ENCODE data around the gene FADS1. TPM values are rescaled to one million over a fixed set of nuclear protein-coding genes. Genes with fewer than 3 reads are reported as not detected.

Gene FADS1
- total RNA-seq: 182 and 244 TPM in 2 replicates

GRCh38 chr11:61816736-61817455 is at the start of gene FADS1:
FADS1 (minus strand) TSS chr11:61817003; CDS start chr11:61816929, 74 bp downstream.

GRCh38 chr11:61827571-61828378 is 11.0 kb upstream of the FADS1 start, which contains the start of gene FADS2:
FADS2 (plus strand) TSS chr11:61828300; CDS start chr11:61828391, 91 bp downstream.

GRCh38 chr11:61792310-61793082 is 24.3 kb downstream of the FADS1 start, which contains the start of the genes FEN1 and TMEM258:
FEN1 (plus strand) TSS chr11:61792911; CDS start chr11:61795362, 2,451 bp downstream.
TMEM258 (minus strand) TSS chr11:61792599; CDS start chr11:61792558, 41 bp downstream.

DNA sequence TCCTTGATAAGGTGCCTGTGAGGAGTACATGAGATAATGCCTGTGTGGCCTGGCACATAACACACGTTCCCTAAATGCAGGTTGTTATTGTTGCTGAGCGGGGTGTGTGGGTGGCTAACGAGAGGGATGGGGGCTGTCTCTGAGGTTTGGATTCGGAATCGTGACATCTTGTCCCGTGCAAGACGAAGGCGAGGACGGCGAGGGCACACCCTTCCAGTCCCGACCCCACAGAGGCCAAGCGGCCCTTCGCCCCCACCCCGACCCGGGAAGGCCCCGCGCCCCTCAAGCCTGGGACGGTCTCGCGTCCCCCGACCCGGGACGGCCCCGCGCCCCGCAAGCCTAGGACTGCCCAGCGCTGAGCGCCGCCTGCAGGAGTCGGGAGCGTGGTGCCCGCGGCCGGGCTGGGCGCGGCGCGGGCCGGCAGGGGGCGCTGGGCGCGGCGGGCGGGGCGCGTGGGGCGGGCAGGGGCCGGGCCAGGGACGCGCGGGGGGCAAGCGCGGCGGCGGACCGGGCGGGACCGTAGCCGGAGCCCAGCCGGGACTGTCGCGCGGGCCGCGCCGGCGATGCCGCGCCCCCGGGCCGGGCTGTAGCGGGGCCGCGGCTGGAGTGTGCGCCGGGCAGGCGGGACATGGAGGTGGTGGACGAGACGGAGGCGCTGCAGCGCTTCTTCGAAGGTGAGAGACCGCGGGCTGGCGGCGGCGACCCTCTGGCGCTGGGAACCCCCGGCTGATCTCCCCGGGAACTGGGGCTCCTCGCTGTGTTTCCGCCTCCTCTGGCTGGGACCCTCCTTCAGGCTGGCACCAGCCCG is 64.5 kb downstream of the FADS1 start, which contains the start of gene MYRF:
MYRF (plus strand) TSS at position 520 of the 808 bp plus-strand sequence; CDS start at position 629, 109 bp downstream.

Other genes starting within 250 kb of the FADS1 start
- gene SYT7, start 235.9 kb downstream of the FADS1 start, total RNA-seq: 7.4 and 11.0 TPM in 2 replicates
- 2.2 and 3.1 TPM in 2 replicates for gene DAGLA, start 136.6 kb downstream of the FADS1 start, total RNA-seq
- gene MYRF, start 64.4 kb downstream of the FADS1 start, total RNA-seq: under 0.01 and 0.20 TPM in 2 replicates
- gene TMEM258, start 24.4 kb downstream of the FADS1 start, total RNA-seq: 63.5 and 68.0 TPM in 2 replicates
- gene FEN1, start 24.1 kb downstream of the FADS1 start, total RNA-seq: 20.6 and 42.4 TPM in 2 replicates
- gene FADS2, start 11.3 kb upstream of the FADS1 start, total RNA-seq: 433 and 519 TPM in 2 replicates
- 68.6 and 77.2 TPM in 2 replicates for gene FADS3, start 74.5 kb upstream of the FADS1 start, total RNA-seq
- 13.5 and 16.5 TPM in 2 replicates for gene RAB3IL1, start 100.6 kb upstream of the FADS1 start, total RNA-seq
- gene BEST1, start 133.3 kb upstream of the FADS1 start, total RNA-seq: 4.1 and 4.8 TPM in 2 replicates
- 467 and 961 TPM in 2 replicates for gene FTH1, start 150.6 kb upstream of the FADS1 start, total RNA-seq

Measured in subcutaneous preadipocyte (primary cell).